H9 (cell line): ENCODE measurements around the gene DENND1C. TPM values are rescaled to one million over a fixed set of nuclear protein-coding genes. Genes with fewer than 3 reads are reported as not detected.

Source experiments
- DNase-seq: peaks from one replicate; pipeline ENCODE4 v3.0.0-alpha.2; 2017
- H2AFZ ChIP-seq: one replicate; pipeline ENCODE4 v1.6.1; 2013; ENCODE audit warnings: mild to moderate bottlenecking, low read length, control low read depth, moderate library complexity
- H2AK5ac ChIP-seq: 2 replicates; pipeline ENCODE4 v1.6.1; 2013; ENCODE audit warnings: low read length, control low read depth, mixed read lengths; ENCODE audit not compliant: insufficient read length
- H2BK120ac ChIP-seq: one replicate; pipeline ENCODE4 v1.6.1; 2013; ENCODE audit warnings: low read depth, mild to moderate bottlenecking, low read length, control low read depth, inconsistent platforms; ENCODE audit not compliant: poor library complexity, severe bottlenecking
- H2BK12ac ChIP-seq: 2 replicates; pipeline ENCODE4 v1.6.1; 2013; ENCODE audit warnings: low read length, control low read depth, mixed read lengths, low read depth; ENCODE audit not compliant: insufficient read length
- H2BK15ac ChIP-seq: 2 replicates; pipeline ENCODE4 v1.6.1; 2013; ENCODE audit warnings: low read depth, low read length, control low read depth
- H2BK20ac ChIP-seq: one replicate; pipeline ENCODE4 v1.6.1; 2013; ENCODE audit warnings: low read depth, mild to moderate bottlenecking, low read length, control low read depth, inconsistent platforms; ENCODE audit not compliant: poor library complexity, severe bottlenecking
- H2BK5ac ChIP-seq: 2 replicates; pipeline ENCODE4 v1.6.1; 2013; ENCODE audit warnings: low read length, control low read depth, mixed read lengths; ENCODE audit not compliant: insufficient read length
- H3K14ac ChIP-seq: 2 replicates; pipeline ENCODE4 v1.6.1; 2013; ENCODE audit warnings: low read length, control low read depth; ENCODE audit not compliant: insufficient read depth
- H3K18ac ChIP-seq: 2 replicates; pipeline ENCODE4 v1.6.1; 2013; ENCODE audit warnings: low read depth, mild to moderate bottlenecking, mixed read lengths, low read length, control low read depth; ENCODE audit not compliant: insufficient read length
- H3K23ac ChIP-seq: 2 replicates; pipeline ENCODE4 v1.6.1; 2013; ENCODE audit warnings: low read length, control low read depth, mixed read lengths, low read depth; ENCODE audit not compliant: insufficient read length
- H3K23me2 ChIP-seq: 2 replicates; pipeline ENCODE4 v1.6.1; 2013; ENCODE audit warnings: low read depth, mild to moderate bottlenecking, mixed read lengths, low read length, control low read depth; ENCODE audit not compliant: insufficient read length, poor library complexity, severe bottlenecking
- H3K27ac ChIP-seq: 2 replicates; pipeline ENCODE4 v1.5.1; 2013; ENCODE audit warnings: low read length, control low read depth, mixed read lengths, low read depth; ENCODE audit not compliant: insufficient read length
- H3K27me3 ChIP-seq: 2 replicates; pipeline ENCODE4 v1.6.1; 2013; ENCODE audit warnings: low read length, control low read depth, inconsistent platforms; ENCODE audit not compliant: insufficient read depth
- H3K4ac ChIP-seq: 2 replicates; pipeline ENCODE4 v1.6.1; 2013; ENCODE audit warnings: low read depth, mild to moderate bottlenecking, control low read depth, inconsistent platforms, low read length, moderate library complexity
- H3K4me1 ChIP-seq: 2 replicates; pipeline ENCODE4 v1.6.1; 2013; ENCODE audit warnings: low read length, control low read depth, inconsistent platforms; ENCODE audit not compliant: insufficient read depth
- H3K4me2 ChIP-seq: 2 replicates; pipeline ENCODE4 v1.6.1; 2013; ENCODE audit warnings: low read length, control low read depth, mixed read lengths; ENCODE audit not compliant: insufficient read length, insufficient read depth
- H3K56ac ChIP-seq: 2 replicates; pipeline ENCODE4 v1.6.1; 2013; ENCODE audit warnings: low read depth, mild to moderate bottlenecking, mixed read lengths, low read length, control low read depth; ENCODE audit not compliant: insufficient read length
- H3K79me1 ChIP-seq: 2 replicates; pipeline ENCODE4 v1.6.1; 2013; ENCODE audit warnings: low read depth, mild to moderate bottlenecking, moderate library complexity, low read length, control low read depth, inconsistent platforms; ENCODE audit not compliant: insufficient read depth, poor library complexity, severe bottlenecking
- H3K79me2 ChIP-seq: 2 replicates; pipeline ENCODE4 v1.6.1; 2013; ENCODE audit warnings: low read length, control low read depth, inconsistent platforms; ENCODE audit not compliant: insufficient read depth
- H3K9ac ChIP-seq: 2 replicates; pipeline ENCODE4 v1.6.1; 2013; ENCODE audit warnings: low read length, control low read depth, mixed read lengths; ENCODE audit not compliant: insufficient read length; ENCODE audit errors: extremely low read depth
- H3K9me3 ChIP-seq: one replicate; pipeline ENCODE4 v1.6.1; 2013; ENCODE audit warnings: low read depth, low read length, inconsistent platforms; ENCODE audit not compliant: control insufficient read depth
- H3T11ph ChIP-seq: one replicate; pipeline ENCODE4 v1.6.1; 2013; ENCODE audit warnings: mild to moderate bottlenecking, low read length, control low read depth, inconsistent platforms
- H4K20me1 ChIP-seq: one replicate; pipeline ENCODE4 v1.6.1; 2013; ENCODE audit not compliant: control insufficient read depth, insufficient read length, insufficient read depth
- H4K5ac ChIP-seq: 2 replicates; pipeline ENCODE4 v1.6.1; 2013; ENCODE audit warnings: low read depth, mild to moderate bottlenecking, mixed read lengths, low read length, control low read depth; ENCODE audit not compliant: insufficient read length
- H4K8ac ChIP-seq: replicated peaks from 2 replicates; pipeline ENCODE4 v1.6.1; 2013; ENCODE audit warnings: low read length, control low read depth, mixed read lengths, low read depth; ENCODE audit not compliant: insufficient read length
- H4K91ac ChIP-seq: 2 replicates; pipeline ENCODE4 v1.6.1; 2013; ENCODE audit warnings: low read depth, mild to moderate bottlenecking, moderate library complexity, mixed read lengths, low read length, control low read depth; ENCODE audit not compliant: insufficient read length
- H3K27ac Mint-ChIP-seq, 3 experiments: 2 replicates in 2 of 3; 3 replicates in 1 of 3; pipeline ENCODE4 v1.8.0; 2020 to 2021; ENCODE audit warnings: mixed read lengths in 3 of 3, mild to moderate bottlenecking in 1 of 3, moderate library complexity in 1 of 3
- H3K27me3 Mint-ChIP-seq: 2 replicates; pipeline ENCODE4 v1.8.0; 2021; ENCODE audit warnings: low read depth, mild to moderate bottlenecking, moderate library complexity, mixed read lengths
- H3K36me3 Mint-ChIP-seq, 3 experiments: 2 replicates in 2 of 3; 3 replicates in 1 of 3; pipeline ENCODE4 v1.8.0; 2020 to 2021; ENCODE audit warnings: low read depth in 3 of 3, mixed read lengths in 3 of 3; ENCODE audit not compliant: insufficient read depth in 1 of 3
- H3K4me1 Mint-ChIP-seq, 2 experiments: 2 replicates each; pipeline ENCODE4 v1.8.0; 2020; ENCODE audit warnings: mixed read lengths in 2 of 2
- H3K4me3 Mint-ChIP-seq, 2 experiments: 2 replicates in 1 of 2; 3 replicates in 1 of 2; pipeline ENCODE4 v1.8.0; 2020 to 2021; ENCODE audit warnings: mild to moderate bottlenecking in 2 of 2, mixed read lengths in 2 of 2, moderate library complexity in 1 of 2
- H3K9me3 Mint-ChIP-seq, 2 experiments: 2 replicates in 1 of 2; 3 replicates in 1 of 2; pipeline ENCODE4 v1.8.0; 2020; ENCODE audit warnings: mild to moderate bottlenecking in 2 of 2, mixed read lengths in 2 of 2, moderate library complexity in 1 of 2
- WGBS: extraction: QIAGEN DNeasy Blood & Tissue Kit; methylation state at CpG from one replicate; pipeline ENCODE4 v1.1.7; 2013; ENCODE audit warnings: missing lambda C conversion rate, low lambda C conversion rate, mixed read lengths; ENCODE audit not compliant: insufficient read length; ENCODE audit errors: extremely low coverage; 5-methylcytosine and 5-hydroxymethylcytosine counted together
- total RNA-seq: library from RNA; stranded (reverse); gene quantifications from 2 replicates; pipeline ENCODE4 v1.2.1, GENCODE V29; 2021
- TF ChIP-seq, protein P1 (sequence below): fragments of 200-600 bp; sonication (generic); conservative IDR thresholded peaks from 3 replicates; pipeline ENCODE4 v1.8.0; 2021; ENCODE audit warnings: antibody characterized with exemption, mild to moderate bottlenecking

DENND1C gene
- total RNA-seq, 1 experiment from 2014 or later: 2.4 TPM

DNA sequence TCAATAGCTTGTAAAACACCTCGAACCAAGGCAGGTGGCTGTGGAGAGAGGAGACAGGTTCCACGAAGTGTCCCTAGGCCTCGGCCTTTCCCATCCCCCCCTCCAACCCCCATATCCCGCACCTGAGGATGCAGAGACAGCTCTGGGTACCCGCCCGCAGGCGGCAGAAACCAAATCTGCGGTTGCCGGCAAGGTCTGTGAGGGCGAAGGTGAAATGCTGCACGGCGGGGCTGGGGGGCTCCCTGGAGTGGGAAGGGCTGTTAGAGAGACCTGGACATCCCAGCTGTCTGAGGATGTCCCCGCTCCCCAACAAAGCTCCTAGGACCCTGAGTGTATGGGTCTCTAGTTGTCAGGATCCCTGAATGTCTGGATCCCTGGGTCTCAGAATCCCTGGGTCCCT is 2.8 kb downstream of the DENND1C start:
- no peaks in the 10 kb centered on the region for H3K9me3 ChIP-seq
- no peak overlapping the region for H3K4me2 ChIP-seq
- H4K8ac ChIP-seq: no peak overlapping the region
- H2AFZ ChIP-seq: no peak overlapping the region
- H3K4ac ChIP-seq: no peak overlapping the region
- H2AK5ac ChIP-seq: no peak overlapping the region
- H3T11ph ChIP-seq: no peak overlapping the region
- TF ChIP-seq, protein P1, sequence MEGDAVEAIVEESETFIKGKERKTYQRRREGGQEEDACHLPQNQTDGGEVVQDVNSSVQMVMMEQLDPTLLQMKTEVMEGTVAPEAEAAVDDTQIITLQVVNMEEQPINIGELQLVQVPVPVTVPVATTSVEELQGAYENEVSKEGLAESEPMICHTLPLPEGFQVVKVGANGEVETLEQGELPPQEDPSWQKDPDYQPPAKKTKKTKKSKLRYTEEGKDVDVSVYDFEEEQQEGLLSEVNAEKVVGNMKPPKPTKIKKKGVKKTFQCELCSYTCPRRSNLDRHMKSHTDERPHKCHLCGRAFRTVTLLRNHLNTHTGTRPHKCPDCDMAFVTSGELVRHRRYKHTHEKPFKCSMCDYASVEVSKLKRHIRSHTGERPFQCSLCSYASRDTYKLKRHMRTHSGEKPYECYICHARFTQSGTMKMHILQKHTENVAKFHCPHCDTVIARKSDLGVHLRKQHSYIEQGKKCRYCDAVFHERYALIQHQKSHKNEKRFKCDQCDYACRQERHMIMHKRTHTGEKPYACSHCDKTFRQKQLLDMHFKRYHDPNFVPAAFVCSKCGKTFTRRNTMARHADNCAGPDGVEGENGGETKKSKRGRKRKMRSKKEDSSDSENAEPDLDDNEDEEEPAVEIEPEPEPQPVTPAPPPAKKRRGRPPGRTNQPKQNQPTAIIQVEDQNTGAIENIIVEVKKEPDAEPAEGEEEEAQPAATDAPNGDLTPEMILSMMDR: no peak
- H2BK15ac ChIP-seq: no peak overlapping the region
- H3K4me1 ChIP-seq: no peaks in the 10 kb centered on the region
- Mint-ChIP-seq H3K27me3 (peaks cover 17% of the 10 kb centered on the region), H3K9me3 (no peaks in the 10 kb centered on the region), H3K4me3 (no peak overlapping the region), H3K4me1 (peaks cover 9 to 15% of the 10 kb centered on the region in 2 experiments), H3K27ac (no peak overlapping the region), H3K36me3 (no peaks in the 10 kb centered on the region)
- H3K27me3 ChIP-seq: no peaks in the 10 kb centered on the region; the same call in 1 of the 2 replicates
- H3K27ac ChIP-seq: no peak overlapping the region
- H4K5ac ChIP-seq: no peak overlapping the region
- H3K79me2 ChIP-seq: no peaks in the 10 kb centered on the region
- no peak overlapping the region for H3K14ac ChIP-seq
- no peak overlapping the region for H2BK5ac ChIP-seq
- no peak overlapping the region for H3K18ac ChIP-seq
- WGBS: no CpG with 5 or more reads among the region's 13 CpGs
- peaks cover 13% of the 10 kb centered on the region for H3K23me2 ChIP-seq
- no peak overlapping the region for H3K56ac ChIP-seq
- H2BK20ac ChIP-seq: no peak overlapping the region
- no peak overlapping the region for H3K23ac ChIP-seq
- no peaks in the 10 kb centered on the region for H4K20me1 ChIP-seq
- no peaks in the 10 kb centered on the region for H3K79me1 ChIP-seq
- H2BK12ac ChIP-seq: no peak overlapping the region
- H3K9ac ChIP-seq: no peak overlapping the region
- no peak overlapping the region for H4K91ac ChIP-seq
- DNase-seq: no peak
- H2BK120ac ChIP-seq: no peak overlapping the region
